HG03139 (cell line): ENCODE measurements around the gene FNDC3A.
"Not testable (repeated sequence)": the region's sequence is repeated elsewhere in the genome, so short reads cannot be mapped to it uniquely, and the experiment has no call there.

Experiments
- ATAC-seq: cut with Tn5 transposase; IDR thresholded peaks from one replicate; pipeline ENCODE4 v1.9.1; 2021; ENCODE audit not compliant: unreplicated experiment

The FNDC3A gene

DNA sequence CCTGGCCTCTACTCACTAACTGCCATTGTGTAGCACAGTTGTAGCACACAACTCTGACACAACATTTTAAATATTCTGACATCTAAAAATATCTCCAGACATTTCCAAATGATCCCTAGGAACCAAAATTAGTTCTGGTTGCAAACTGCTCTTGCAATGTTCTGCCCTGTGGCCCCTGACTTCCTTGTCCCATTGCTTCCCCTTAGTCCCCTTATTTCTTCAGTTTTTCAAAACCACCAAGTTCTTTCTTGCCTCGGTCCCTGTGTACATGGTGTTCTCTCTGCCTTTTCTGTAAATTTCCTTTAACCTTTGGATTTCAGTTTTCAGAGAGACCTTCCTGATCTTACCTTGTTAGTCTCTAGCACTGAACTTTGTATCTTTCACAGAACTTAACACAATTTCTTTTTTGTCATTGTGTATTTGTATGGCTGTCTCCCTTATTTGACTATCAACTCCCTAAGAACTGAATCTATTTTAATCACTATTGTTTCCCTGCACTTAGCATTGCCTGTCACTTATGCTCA, 156.8 kb downstream of the FNDC3A start:
- no peak for ATAC-seq

DNA sequence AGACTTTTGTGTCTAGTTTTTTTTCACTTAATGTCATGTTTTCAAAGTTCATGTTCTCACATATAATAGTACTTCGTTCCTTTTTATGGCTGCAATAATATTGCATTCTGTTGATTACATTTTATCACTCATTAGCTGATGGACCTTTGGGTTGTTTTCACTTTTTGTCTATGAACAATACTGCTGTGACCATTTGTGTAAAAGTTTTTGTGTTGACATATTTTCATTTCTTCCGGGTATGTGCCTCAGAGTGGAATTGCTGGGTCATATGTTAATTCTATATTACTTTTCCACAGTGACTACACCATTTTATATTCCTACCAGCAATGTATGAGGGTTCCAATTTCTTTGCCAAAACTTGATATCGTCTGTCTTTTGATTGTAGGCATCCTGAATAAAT, 158.6 kb downstream of the FNDC3A start:
- ATAC-seq: no peak

DNA sequence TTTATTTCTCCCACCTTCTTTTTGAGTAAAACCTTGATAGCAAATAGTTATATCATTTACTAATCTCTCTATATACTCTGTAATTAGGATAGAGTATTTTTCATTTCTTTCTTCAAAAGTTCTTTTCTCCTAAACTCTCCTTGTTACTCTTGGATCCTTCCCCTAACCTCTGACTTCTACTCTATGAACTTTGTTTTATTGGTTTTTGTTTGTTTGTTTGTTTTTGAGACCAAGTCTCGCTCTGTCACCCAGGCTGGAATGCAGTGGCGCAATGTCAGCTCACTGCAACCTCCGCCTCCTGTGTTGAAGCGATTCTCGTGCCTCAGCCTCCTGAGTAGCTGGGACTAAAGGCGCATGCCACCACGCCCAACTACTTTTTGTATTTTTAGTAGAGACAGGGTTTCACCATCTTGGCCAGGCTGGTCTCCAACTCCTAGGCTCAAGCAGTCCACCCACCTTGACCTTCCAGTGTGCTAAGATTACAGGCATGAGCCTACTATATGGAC, 161.5 kb downstream of the FNDC3A start:
- not testable (repeated sequence) for ATAC-seq

DNA sequence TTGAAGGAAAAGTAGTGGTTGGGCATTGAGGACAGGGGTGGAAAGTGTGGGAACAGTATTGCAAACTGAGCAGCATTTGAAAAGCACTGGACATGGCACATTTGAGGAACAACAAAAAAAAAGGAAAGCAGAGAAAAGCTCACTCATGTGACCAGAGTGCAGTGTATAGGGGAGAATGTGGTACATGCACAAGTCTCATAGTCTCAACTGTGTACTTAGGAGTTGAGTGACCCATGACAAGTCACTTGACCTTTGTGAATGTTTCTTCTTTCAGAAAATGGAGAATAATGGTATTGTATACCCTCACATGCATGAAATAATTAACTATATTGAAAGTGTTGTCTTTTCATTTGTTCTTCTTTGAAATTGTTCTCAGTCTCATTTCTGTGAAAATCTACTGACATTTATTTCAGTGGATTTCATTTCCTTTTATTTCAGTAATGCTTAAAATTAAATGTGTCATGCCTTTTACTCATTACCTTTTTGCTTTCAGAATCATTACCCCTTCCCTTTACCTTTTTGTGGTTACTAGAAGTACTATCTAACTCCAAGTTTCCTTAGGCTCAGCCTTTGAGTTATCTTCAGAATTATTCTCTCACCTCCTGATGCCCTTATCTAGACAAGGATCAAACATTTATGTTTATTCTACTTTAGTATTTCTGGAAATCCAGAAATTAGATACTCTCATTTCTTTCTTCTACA, 165.3 kb downstream of the FNDC3A start:
- no peak for ATAC-seq

DNA sequence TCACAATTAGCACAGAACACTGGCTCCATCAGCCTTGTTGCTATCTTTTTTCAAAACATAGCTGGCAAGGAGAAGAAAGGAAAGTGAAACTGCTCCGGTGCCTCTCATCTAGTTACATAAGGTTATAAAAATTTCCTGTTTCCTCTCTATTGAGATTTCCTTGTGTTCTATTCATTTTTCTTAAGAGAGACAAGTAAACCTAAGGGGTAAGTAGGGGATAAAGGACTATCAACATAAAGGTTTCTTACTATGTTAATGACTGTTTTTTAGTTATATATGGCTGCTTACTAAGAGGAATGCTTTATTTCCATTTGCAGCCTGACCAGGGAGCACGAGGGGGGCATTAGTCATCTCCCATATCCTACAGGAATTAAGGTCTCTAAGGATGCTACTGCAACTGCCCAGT, 171.2 kb downstream of the FNDC3A start:
- ATAC-seq: no peak

DNA sequence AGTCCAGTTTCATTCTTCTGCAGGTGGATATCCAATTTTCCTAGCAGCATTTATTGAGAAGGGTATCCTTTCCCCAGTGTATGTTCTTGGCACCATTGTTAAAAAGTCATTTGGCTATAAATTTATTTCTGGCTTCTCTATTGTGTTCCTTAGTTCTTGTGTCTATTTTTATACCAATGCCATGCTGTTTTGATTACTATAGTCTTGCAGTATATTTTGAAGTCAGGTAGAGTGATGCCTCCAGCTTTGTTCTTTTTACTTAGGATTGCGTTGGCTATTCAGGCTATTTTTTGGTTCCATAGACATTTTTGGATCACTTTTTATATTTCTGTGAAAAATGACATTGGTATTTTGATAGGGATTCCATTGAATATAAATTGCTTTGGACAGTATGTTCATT, 172.7 kb downstream of the FNDC3A start:
- no peak for ATAC-seq

DNA sequence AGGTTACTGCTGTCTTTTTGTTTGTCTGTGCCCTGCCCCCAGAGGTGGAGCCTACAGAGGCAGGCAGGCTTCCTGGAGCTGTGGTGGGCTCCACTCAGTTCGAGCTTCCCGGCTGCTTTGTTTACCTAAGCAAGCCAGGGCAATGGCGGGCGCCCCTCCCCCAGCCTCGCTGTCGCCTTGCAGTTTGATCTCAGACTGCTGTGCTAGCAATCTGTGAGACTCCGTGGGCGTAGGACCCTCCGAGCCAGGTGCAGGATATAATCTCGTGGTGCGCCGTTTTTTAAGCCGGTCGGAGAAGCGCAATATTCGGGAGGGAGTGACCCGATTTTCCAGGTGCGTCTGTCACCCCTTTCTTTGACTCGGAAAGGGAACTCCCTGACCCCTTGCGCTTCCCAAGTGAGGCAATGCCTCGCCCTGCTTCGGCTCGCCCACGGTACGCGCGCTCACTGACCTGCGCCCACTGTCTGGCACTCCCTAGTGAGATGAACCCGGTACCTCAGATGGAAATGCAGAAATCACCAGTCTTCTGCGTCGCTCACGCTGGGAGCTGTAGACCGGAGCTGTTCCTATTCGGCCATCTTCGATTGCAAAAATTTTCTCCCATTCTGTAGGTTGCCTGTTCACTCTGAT, 182.4 kb downstream of the FNDC3A start:
- not testable (repeated sequence) for ATAC-seq

DNA sequence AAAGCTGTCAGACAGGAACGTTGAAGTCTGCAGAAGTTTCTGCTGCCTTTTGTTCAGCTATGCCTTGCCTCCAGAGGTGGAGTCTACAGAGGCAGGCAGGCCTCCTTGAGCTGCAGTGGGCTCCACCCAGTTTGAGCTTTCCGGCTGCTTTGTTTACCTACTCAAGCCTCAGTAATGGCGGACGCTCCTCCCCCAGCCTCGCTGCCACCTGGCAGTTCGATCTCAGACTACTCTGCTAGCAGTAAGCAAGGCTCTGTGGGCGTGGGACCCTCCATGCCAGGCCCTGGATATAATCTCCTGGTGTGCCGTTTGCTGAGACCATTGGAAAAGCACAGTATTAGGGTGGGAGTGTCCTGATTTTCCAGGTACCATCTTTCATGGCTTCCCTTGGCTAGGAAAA, 187.4 kb downstream of the FNDC3A start:
- ATAC-seq: not testable (repeated sequence)

DNA sequence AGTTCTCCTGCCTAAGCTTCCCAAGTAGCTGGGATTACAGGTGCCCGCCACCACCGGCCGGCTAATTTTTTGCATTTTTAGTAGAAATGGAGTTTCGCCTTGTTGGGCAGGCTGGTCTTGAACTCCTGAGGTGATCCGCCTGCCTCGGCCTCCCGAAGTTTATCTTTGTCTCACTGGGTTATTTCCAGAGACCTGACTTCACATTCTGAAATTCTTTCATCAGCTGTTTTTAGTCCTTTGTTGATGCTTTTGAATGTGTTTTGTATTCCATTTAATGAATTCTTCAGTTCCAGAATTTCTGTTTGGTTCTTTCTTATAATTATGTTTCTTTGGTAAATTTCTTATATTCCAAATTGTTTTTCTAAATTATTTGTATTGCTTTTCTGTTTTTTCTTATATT, 189.0 kb downstream of the FNDC3A start:
- ATAC-seq: no peak

DNA sequence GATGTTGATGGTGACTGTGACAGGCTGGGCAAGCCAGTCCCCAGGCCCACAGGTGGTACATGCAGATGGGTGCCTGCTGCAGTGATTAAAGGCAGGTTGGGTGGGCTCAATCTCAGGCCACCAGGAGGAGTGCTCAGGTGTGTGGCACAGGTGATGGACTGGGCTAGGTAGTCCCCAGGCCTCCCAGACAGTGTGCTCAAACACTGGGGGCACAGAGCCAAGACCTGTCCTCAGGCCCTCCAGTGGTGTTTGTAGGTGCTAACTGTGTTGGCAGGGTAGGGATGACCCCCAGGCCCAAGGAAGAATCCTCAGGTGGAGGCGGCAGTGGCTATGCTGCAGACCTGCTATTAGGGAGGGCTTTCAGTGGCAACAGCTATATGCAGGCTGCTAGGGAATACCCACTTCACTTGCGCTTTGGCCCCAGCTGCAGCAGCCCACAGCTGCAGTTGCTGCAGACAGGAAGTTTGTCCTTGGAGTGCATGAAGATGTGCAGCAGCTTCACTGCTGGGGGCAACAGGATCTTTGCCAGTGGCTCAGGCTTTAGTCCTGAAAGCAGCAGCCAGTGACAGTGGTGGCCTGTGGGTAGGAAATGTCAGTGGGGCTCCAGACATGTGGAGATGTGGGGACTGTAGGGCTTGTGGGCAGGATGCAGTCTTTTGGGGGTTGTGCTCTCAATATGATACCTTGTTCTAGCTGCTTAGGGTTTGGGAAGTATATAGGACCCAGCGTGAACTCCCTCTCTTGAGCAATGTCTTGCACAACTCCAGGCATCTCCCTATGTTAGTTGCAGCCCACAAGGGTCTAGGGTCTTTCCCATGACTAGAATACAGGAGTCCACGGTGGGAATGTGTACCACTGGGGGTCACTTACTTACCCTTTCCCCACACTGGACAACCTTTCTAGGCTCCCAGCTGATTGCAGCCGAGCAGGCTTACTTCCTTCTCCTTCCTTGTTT, 190.4 kb downstream of the FNDC3A start:
- no peak for ATAC-seq

DNA sequence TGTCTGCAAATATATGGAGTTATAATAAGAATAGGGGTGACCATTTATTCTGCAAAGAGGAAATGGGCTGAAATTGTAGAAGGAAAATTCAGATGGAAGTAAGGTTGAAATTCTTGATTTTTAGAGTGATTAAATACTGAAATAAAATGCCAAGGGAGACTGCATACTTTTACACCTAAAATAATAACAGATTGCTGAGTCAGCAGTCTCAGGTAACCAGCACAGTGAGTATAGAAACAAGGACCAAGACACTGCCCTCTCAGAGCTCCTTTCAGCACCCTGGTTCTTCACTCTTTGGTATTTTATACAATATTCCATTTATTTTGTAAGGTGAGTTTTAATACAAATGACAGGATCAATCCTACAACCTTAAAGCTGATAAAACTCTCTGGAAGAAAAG, 195.6 kb downstream of the FNDC3A start:
- no peak for ATAC-seq

DNA sequence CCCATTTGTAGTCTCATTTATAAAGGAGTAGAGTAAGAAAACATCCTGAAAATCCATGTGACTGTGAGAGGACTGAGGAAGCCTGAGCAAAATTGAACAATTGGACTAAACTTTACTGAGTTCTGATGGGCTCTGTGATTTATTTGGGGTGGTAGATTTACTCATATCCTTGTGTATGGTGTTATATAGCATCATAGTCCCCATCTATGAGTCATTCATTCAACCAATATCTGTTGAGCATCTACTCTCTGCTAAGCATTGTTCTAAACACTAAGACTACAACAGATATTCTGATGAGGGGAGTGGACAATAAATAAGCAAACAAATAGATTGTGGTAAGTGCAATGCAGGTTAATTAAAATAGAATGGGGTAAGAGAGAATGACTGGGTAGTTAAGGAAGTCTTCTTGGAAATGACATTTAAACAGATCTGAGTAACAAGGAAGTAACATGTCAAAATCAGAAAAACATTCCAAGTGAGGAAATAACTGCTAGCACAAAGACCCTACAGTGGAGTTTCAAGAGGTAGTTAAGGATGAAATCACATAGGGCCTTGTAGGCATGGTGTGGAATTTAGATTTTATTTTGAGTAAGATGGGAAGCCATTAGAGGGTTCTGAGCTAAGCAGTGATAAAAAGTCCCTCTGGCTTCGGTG, 208.1 kb downstream of the FNDC3A start:
- ATAC-seq: no peak

DNA sequence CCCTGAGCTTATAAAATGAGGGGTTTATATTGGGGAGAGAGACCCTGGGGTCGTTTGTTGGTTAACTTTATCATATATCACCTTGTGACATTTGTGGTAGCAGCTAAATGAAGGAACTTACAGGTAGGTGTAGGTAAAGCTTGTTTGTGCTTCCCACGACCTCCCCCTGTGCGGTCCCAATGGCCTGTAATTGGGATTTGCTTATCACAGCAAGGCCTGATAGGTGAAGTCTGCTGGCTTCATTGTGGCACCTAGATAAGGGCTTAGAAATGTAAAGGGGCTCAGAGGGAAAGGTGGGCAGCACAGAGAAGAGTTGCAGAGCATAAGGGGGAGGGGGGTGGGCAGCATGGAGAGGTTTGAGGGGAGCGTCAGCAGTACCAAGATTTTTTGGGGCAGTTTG, 208.9 kb downstream of the FNDC3A start:
- ATAC-seq: no peak

DNA sequence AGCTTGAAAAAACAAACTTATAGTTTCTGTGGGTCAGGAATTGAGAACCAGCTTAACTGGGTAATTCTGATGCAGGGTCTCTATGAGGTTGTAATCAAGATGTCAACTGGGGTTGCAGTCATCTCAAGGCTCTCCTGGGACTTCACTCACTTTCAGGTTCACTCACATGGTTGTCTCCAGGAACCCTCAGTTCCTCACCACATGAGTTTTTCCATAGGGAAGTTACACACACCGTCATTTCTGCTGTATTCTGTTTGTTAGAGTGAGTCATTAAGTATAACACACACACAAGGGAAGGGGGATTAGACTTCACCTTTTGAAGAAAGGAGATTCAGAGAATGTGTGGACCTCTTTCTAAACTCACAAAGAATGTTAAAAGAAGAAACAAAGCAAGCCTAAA, 209.6 kb downstream of the FNDC3A start:
- ATAC-seq: no peak

DNA sequence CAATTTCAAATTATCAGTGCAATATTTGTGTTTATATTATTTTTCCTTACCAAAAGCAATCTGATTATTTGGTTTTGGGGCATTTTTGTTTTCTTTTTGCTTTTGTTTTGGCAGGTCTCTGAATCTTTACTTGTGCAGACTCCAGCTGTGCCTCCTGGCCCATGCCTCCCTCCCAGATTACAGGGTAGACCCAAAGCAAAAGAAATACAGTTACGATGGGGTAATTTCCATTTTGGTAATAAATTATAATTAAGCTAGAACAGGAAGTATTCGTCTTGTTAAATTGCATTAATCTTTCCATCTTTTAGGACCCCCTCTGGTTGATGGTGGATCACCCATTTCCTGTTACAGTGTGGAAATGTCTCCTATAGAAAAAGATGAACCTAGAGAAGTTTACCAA, 215.2 kb downstream of the FNDC3A start:
- ATAC-seq: no peak

DNA sequence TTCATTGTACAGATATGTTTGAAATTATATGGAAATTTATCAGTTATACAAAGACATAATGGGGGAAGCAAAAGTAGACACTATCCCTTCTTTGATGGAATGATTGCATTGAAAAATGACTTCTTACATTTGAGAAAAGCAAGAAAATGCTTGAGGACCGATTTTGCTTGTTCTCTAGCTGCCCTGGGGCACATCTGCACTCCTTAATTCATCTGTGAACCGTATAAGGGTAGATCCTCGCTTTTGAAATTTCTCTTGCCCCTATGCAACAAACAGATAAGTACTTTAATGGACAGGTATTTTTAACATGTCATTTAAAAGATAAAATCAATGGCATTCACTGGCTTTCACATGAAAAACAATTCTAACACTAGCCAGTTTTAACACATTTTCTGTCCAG, 230.9 kb downstream of the FNDC3A start:
- ATAC-seq: no peak

DNA sequence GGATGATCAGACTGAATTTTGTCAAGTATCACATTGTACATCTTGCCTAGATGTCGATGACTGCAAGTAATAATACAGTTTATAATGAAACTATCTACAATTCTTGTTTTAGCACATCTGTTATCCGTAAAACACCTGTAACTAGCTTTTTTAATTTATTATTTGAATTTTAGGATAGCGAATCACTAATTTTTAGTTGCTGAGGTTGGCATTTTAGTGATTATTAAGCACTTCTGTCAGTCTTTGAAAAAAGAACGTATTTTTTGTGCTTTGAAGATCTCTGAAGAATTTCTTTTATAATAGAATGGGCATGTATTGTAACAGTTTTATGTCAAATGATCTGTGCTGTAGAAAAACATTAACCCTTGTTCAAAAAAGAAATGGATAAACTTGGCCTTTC, 232.9 kb downstream of the FNDC3A start:
- ATAC-seq: no peak

DNA sequence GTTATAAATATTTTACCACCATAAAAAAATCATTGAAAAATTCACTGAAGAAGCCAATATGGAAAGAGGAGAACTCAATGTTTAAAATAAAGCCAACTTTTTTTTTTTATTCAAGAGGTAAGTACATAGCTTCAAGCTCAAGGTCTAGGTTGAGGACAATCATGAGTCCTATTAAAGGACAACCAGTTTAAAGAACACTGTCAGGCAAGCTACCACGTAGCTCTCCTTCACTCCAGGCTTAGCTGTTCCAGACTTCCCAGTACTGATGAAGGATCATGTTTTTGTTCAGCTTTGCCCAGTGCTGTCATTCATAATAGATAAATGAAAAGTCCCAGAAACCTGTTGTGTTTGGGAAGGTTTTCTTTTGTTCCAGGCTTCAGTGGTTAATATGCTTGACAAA, 234.4 kb downstream of the FNDC3A start:
- no peak for ATAC-seq

DNA sequence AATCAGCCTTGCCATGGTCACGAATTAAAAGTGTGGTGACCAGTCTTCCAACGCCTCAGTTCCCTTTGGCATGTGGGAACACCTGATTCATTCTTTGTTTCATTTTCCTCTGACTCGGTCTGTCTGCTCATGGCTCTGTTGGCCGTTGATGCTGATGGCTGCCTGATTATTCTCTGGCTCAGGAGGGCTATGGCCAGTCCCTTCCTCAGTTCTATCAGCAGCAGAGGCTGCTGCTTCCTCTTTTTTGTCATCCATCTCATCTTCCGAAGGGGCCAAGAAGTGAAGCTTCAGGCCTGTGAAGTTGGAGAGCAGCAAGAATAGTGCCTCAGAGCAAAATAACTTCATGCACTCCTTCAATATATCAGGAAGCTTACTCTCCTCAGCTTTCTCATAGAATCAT, 235.0 kb downstream of the FNDC3A start:
- no peak for ATAC-seq

DNA sequence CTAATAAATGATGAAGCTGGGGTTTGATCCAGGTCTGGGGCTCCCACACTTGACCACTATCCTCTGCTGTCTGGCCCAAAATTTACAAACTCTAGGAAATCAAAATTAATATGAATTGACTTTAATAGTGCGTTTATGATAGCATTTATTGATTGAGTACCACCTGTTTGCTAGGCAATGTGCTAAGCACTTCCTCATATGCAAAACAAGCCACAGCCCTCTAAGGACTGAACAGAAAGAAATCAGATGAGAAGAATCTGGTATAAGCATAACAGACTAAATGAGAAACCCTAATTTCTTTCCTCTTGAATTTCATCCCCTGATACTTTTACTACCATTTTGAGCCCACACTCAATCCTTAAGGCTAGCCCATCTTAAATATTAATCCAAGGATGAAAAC, 237.8 kb downstream of the FNDC3A start:
- ATAC-seq: no peak
